NCI-H1930 (cell line): ENCODE results near the gene GSK3B.

Experiments
- DNase-seq, 2 experiments: peaks; one replicate each; lab custom pipeline; 2025; lab: John Stamatoyannopoulos, UW

The GSK3B gene

DNA sequence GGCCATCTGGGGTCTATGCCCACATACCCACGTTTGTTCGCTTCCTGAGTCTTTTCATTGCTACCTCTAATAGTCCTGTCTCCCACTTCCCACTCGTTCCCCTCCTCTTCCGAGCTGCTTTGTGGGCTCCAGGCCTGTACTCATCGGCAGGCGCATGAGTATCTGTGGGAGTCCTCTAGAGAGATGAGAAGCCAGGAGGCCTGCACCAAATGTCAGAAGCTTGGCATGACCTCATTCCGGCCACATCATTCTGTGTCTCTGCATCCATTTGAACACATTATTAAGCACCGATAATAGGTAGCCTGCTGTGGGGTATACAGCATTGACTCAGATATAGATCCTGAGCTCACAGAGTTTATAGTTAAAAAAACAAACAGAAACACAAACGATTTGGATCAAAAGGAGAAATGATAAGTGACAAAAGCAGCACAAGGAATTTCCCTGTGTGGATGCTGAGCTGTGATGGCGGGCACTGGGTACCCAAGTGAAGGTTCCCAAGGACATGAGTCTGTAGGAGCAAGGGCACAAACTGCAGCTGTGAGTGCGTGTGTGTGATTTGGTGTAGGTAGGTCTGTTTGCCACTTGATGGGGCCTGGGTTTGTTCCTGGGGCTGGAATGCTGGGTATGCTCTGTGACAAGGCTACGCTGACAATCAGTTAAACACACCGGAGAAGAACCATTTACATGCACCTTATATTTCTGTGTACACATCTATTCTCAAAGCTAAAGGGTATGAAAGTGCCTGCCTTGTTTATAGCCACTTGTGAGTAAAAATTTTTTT is 276.5 kb downstream of the GSK3B start:
- no peak for DNase-seq

DNA sequence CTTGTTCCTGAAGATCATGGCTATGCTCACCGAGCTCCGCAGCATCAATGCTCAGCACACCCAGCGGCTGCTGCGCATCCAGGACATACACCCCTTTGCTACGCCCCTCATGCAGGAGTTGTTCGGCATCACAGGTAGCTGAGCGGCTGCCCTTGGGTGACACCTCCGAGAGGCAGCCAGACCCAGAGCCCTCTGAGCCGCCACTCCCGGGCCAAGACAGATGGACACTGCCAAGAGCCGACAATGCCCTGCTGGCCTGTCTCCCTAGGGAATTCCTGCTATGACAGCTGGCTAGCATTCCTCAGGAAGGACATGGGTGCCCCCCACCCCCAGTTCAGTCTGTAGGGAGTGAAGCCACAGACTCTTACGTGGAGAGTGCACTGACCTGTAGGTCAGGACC is 277.2 kb downstream of the GSK3B start:
- DNase-seq, result no peak

DNA sequence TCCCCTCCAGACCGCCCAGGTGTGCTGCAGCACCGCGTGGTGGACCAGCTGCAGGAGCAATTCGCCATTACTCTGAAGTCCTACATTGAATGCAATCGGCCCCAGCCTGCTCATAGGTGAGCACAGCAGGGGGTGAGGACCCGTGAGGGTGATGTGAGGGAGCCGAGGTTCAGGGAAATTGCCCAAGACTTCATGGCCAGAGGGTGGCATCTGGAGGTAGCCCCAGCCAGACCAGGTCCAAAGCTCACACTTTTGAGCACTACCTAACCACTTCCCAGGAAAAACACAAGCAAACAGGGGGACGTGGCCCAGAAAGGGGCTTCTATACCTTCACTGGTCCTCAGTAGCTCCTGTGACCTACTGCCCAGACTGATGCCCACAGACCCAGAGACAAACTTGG is 278.5 kb downstream of the GSK3B start:
- DNase-seq, result no peak

DNA sequence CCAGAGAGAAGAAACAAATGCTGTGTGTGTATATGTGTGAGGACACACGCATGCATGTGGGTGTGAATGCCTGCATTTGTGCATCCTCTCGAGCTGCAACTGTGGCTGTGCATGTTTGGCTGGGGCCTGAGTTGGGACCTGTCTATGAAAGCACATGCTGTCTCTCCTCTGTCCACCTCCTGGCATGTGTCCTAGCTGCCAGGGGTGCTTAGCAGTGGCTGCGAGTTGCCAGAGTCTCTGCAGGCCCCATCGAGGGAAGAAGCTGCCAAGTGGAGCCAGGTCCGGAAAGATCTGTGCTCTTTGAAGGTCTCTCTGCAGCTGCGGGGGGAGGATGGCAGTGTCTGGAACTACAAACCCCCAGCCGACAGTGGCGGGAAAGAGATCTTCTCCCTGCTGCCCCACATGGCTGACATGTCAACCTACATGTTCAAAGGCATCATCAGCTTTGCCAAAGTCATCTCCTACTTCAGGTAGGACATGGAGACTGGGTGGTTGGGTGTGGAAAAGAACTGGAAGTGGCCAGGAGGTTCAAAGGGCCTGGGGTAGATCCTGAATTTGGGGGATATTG is 281.7 kb downstream of the GSK3B start:
- no peak for DNase-seq

DNA sequence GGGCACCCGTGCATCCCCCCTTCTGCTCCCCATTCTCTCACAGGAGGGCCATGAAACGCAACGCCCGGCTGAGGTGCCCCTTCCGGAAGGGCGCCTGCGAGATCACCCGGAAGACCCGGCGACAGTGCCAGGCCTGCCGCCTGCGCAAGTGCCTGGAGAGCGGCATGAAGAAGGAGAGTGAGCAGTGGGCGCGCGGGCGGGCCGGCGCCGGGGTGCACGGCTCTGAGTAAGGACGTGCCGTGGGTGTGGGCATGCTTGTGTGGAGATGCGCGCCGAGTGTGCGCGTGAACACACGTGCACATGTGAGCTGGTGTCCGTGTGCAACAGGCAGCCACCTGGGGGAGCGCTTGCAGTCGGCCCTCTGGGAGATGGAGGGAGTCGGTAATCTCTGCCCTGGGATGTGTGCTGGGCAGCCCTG is 284.2 kb downstream of the GSK3B start:
- no peak for DNase-seq

DNA sequence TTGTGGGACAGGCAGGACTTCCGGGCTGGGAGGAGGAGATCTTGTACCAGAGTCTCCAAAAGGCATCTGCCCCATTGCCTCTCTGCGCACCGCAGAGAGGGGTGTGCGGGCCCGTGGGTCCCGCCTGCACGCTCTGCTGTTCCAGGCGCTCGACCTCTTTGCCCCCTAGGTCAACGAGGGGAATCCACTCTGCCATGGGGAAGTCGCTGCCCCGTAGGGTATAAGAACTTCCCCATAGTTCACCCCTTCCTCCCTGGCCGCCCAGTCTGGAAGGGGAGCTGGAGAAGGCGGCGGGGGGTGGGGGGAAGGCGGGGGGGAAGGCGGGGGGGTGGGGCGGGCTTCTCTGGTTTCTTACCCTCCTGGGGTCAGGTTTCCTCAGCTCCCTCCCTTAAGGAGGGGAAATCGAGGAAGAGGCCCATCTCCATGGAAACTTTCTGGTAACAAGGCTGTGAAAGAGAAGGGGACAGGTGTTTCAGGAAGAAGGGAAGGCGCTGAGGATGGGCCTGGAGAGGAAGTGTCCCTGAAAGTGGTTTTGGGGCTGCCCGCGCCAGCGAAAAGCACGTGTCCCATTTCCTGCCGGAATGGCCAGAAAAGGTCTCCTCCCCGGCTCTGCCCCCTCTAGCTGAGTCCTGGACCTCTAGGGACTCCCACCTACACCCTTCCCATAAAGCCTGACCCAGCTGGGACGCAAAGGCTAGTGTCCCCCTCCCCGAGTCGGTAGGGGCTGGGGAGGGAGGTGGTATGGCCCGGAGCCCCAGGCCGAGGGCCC is 284.8 kb downstream of the GSK3B start:
- DNase-seq, result no peak

DNA sequence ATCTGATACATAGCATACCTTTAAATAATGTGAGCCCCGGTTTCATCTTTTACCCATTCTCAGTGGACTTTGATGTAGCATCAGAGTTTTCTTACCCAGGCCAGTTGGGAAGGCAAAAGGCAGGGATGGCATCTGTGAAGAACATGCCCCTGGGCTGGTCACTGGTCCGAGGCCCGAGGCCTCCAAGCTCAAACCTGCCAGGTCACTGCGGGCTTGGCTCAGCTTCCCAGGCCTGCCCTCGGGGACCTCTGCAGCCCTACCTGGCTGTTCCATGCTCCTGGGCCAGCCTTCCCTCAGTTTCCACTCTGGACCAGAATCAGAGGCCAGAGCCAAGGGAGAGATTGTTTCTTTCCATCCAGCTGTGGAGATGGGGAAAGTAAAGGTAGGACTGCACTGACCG is 285.4 kb downstream of the GSK3B start:
- no peak for DNase-seq

DNA sequence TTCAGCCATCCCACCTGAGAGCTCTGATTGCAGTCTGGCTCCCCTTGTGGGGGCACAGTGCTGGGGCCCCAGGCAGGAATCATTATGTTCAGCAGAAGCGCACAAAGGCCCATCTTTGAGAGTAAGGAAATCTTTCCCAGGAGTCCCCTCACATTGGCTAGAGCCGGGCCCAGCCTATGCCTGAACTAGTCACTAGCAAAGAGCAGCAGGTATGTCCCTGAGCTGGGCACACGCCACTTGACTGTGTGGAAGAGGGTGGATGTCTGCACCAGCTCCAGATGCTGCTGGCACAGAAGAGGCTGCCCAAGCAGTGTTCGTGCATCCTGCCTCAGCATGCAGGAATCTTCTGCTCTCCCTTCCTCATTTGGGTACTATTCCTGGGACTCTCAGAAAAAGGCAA is 286.0 kb downstream of the GSK3B start:
- no peak for DNase-seq

DNA sequence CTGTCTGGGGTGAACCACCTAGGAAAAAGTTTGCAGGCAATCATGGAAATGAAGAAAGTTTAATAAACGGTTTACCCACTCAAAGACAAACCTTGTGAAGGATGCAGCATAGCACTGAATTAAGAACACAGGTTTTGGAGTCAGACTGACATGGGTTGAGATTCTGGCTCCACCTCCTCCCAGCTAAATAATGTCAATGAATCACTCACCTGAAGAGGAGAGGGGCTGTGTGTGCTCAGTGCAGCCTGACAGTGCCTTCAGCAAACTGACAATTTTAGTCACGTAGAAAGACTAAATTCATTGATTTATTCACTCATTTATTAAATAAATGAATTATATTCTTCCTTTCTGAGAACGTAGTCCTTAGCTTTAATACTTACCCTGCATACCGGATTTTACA is 293.4 kb downstream of the GSK3B start:
- DNase-seq, result no peak

DNA sequence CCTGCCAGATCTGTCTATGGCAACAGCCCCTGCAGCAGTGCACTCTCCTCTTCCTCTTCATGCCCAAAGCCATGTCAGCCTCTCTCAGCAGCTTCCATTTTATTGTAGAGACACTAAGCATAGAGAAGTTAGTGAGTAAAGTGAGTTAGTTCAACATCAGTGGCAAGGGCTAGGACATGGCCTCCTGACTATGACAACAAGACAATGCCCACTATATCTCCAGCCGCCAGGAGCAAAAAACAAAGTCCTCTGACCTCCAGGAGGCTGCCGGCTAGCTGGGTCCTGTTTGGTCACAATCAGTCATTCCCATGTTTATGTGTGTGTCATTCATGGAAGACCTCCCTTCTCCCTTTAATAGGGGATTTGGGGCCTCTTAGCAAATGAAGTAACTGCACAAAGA is 297.5 kb downstream of the GSK3B start:
- DNase-seq, result no peak

DNA sequence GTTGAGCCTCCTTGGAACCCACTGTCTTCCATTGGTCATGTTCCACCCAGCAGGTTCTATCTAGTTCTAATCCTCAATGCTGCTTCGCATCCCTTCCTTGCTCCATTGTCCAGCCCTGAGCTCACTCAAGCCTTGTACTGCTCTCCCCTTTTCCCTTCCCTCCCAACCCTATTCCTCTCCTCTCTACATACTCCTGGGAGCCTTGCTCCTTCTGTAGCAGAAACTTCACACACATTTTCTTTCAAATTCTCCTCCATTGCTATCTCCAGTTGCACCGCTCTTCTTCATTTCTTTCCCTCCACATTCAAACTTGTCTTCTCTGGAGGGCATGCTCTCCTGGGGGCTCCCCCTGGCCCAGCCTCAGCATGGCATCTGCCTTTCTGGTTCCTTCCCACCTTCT is 297.9 kb downstream of the GSK3B start:
- no peak for DNase-seq

DNA sequence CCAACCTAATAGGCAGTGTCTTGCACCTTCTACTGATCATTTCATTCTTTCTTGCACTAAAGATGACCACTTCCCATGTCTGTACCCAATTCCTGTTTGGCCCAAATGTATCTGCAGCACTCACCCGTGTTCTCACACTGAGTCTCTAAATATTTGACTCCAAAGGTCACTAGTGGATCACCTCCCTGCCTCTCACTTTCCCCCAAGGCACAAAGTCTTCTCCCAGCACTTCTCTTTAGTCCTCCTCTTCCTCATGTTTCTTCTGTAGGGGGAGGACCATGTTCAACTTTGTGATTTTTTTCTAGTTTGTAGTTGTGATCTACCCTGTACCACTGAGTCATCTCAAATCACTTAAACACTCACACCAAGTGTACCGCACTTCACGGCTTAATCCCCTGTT is 298.4 kb downstream of the GSK3B start:
- no peak for DNase-seq

DNA sequence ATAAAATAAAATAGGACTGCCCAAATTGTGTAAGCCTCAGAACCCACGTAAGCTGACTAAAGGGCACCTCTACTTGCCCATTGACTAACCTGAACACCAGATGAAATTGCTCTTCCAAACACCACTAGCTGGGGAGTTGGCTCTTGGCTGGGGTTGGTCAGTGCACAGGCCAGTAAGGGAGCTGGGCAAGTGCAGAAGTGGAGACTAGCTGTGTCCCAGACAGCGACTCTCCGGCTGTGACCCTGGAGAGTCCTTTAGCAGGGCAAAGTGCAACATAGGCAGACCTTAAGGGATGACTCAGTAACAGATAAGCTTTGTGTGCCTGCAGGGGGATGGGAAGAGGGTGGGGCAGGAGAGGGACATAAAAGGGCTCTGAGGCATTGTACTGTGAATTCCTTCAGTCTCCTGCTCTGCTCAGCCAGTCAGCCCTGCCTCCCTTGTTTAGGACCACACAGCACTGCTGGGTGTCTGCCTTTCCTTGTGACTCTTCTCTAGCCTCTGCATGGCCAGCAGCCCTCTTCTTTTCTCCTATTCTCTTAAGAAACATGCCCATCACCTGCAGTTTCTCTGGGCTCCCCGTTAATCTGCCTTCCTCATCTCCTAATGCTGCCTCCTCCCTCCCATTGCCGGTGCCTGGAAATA is 299.2 kb downstream of the GSK3B start:
- no peak for DNase-seq

DNA sequence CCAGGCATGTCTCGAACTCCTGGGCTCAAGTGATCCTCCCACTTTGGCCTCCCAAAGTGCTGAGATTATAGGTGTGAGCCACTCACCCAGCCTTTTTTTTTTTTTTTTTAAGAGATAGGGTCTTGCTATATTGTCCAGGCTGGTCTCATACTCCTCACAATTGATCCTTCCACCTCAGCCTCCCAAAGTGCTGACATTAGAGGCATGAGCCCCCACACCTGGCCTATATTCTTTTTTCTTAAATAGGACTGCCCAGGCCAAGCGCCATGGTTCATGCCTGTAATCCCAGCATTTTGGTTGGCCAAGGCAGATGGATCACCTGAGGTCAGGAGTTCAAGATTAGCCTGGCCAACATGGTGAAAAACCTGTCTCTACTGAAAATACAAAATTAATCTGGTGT is 299.8 kb downstream of the GSK3B start:
- no peak for DNase-seq

DNA sequence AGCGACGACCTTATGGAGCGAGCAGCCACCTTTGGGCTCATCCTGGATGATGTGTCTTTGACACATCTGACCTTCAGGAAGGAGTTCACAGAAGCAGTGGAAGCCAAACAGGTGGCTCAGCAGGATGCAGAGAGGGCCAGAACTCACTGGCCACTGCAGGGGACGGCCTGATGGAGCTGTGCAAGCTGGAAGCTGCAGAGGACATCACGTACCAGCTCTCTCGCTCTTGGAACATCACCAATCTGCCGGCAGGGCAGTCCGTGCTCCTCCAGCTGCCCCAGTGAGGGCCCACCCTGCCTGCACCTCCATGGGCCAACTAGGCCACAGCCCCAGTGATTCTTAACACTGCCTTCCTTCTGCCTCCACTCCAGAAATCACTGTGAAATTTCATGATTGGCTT is 302.0 kb downstream of the GSK3B start:
- no peak for DNase-seq

DNA sequence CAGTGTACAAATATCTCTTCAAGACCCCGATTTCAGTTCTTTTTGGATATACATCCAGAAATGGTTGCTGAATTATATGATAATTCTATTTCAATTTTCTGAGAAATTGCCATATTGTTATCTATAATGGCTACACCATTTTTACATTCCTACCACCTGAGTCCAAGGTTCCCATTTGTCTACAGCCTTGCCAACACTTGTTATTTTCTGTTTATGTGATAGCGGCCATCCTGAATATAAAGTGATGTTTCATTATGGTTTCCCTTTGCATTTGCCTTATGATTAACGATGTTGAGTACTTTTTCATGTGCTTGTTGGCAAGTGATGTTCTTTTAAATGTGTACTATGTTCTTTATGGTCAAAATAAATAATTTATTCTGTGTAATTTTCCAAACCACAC is 303.9 kb downstream of the GSK3B start:
- DNase-seq, result no peak

DNA sequence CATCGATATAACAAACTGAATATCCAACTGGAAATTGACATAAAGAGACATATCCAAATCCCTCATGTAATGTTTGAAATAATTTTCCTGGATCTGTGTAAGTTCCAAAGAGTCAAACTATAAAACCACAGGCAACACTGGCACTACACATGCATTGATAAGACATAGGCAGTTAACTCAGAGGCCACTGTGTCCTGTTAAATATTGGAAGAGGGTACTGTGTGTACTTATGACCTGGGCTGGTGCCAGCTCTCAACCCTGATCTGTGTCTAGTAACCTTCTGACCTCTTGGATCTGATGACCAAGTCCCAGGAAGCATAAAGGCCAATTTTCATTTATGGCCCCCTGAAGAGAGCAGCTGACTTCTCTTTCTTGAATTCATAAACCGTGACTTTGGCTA is 307.8 kb downstream of the GSK3B start:
- DNase-seq, result no peak

DNA sequence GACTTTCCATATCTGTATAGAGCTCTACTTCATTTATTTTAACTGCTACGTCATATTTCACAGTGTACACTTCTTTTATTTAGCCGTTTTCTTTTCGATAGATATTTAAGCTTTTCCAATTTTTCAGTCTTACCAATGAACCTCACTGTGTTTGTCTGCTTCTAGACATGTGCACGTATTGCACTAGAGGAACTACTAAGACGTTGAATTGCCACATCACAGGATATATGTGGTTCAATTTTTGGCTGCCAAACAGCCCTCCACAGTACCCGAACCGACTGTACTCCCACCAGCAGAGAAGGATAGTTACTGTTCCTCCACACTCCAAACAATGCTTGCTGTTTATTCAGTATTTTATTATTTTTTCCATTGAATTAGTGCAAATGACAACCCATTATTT is 310.4 kb downstream of the GSK3B start:
- DNase-seq, result no peak

DNA sequence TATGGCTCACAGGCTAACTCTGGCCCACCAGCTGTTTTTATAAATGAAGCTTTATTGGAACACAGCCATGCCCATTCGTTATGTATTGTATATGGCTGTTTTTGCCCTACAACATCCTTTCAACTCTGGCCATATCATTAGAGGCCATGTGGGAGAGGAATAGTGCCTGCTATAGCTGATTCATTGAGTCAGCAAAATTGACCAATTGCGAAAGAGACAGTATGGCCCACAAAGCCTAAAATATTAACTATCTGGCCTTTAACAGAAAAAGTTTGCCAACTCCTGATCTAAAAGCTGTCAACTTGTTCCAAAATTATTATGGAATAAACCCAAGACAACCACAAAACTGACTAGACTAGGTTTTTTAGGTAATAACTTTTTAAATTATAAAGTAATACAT is 311.0 kb downstream of the GSK3B start:
- DNase-seq, result no peak

DNA sequence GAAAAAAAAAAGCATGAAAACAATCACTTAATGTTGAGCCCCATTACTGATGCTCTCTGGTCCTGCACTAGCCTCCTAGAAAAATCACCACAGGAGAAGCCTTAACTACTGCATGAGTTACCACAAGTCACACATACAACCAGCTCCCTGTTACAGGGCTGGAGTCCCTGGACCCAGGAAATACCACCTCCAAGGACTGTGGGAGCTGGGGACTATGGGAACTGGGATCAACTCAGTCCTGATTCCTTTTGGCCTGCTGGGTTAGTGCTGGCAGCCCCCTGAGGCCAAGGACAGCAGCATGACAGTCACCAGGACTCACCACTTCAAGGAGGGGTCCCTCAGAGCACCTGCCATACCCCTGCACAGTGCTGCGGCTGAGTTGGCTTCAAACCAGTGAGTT is 311.8 kb downstream of the GSK3B start:
- DNase-seq, result no peak

DNA sequence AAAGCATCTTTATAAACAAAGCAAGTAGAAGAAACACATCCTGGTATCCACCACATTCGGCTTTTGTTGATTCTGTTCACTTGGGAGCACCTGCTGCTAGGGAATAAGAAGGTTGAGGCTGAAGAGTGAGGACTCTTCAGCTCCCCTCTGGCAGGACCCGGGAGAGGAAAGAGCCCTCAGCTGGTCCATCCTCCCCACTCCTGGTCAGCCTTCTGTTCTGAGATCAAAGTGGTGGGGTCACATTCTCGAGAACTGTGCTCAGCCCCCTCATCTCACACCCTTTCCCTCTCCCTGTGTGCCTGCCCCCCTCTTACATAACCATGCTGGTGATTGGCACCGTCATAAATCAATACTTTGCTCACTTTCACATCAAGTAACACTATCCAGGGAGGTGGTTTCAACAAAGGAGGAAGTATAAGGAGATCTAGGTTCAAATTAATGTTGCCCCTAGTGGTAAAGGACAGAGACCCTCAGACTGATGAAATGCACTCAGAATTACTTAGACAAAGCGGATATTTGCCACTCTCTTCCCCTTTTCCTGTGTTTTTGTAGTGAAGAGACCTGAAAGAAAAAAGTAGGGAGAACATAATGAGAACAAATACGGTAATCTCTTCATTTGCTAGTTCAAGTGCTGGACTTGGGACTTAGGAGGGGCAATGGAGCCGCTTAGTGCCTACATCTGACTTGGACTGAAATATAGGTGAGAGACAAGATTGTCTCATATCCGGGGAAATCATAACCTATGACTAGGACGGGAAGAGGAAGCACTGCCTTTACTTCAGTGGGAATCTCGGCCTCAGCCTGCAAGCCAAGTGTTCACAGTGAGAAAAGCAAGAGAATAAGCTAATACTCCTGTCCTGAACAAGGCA is 312.7 kb downstream of the GSK3B start, which contains the start of gene NR1I2:
TSS of gene NR1I2 (plus strand) at position 772 of the 869 bp plus-strand sequence.
- no peak for DNase-seq
